Gastrocnemius medialis (tissue), 4 donors: ENCODE measurements around the gene LRRK1.

ENCODE experiments used
- CTCF ChIP-seq, 5 experiments: fragments of 450-650 bp in 3 of 5; fragments of 200-600 bp in 2 of 5; sonication (generic) in 2 of 5; IDR thresholded peaks in 4 of 5; conservative IDR thresholded peaks in 1 of 5; 1 replicate in 4 of 5; 2 replicates in 1 of 5; pipeline ENCODE4 v1.5.1; 2016 to 2019; ENCODE audit warnings: antibody characterized with exemption in 5 of 5, mild to moderate bottlenecking in 3 of 5, moderate library complexity in 3 of 5
- POLR2A ChIP-seq, 2 donors: fragments of 450-650 bp; IDR thresholded peaks; one replicate each; pipeline ENCODE4 v1.6.1; 2017; ENCODE audit warnings: antibody characterized with exemption in 2 of 2, mild to moderate bottlenecking in 2 of 2, moderate library complexity in 2 of 2

- TF ChIP-seq POLR2A (IDR thresholded peaks at IDR 0.05) = no peak
- TF ChIP-seq CTCF (IDR thresholded peaks at IDR 0.05 in 4 of 5, conservative IDR thresholded peaks at IDR 0.05 in 1 of 5) = no peak
Measured at GRCh38 chr15:101062063-101062462, 142.9 kb downstream of the LRRK1 start.
